GM12801 (cell line): ENCODE measurements around the gene RIIAD1.

Source experiments
- TF ChIP-seq, protein P1 (sequence below): IDR thresholded peaks from one replicate; pipeline ENCODE4 v1.5.1; 2011; ENCODE audit warnings: control low read depth; ENCODE audit not compliant: insufficient read length; ENCODE audit errors: extremely low read depth

The RIIAD1 gene, protein sequence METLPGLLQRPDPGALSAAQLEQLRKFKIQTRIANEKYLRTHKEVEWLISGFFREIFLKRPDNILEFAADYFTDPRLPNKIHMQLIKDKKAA

DNA sequence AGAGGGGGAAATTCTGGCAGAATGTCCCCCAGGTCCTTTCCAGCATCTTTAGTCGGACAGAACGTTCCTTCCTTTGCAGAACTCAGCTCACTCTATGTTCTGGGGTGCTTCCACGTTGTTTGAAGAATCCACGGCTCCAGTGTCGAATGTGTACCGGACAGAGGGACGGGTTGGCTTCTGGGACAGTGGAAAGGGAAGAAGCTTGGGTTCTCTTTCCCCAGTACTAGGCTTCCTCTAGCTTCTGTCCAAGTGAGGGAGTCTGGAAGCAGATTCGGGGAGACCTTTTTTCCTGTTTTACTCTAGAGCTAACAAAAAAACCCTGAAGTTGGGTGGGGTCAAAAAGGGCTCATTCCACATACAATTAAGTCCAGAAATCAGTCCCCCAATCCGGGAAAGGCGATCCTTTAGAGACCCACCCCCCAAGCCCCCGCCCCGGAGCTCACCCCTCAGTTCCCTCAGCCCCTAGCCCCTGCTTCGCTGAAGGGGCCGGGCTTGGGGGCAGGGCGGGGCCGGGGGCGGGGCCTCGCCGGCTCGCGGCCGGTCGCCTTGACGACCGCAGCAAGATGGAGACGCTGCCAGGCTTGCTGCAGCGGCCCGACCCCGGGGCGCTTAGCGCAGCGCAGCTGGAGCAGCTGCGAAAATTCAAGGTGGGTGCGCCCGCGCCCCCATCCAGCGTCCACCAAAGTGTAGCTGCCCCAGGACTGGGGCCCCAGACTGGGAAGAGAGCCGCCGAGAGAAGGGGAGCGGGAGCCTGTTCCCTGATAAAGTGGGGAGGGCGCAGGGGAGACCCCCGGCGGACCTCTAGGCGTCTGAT lies at the start of gene RIIAD1:
Gene RIIAD1 (plus strand): TSS at position 549 of the 814 bp plus-strand sequence. CDS start 15 bp downstream, at position 564.
- TF ChIP-seq, protein P1, sequence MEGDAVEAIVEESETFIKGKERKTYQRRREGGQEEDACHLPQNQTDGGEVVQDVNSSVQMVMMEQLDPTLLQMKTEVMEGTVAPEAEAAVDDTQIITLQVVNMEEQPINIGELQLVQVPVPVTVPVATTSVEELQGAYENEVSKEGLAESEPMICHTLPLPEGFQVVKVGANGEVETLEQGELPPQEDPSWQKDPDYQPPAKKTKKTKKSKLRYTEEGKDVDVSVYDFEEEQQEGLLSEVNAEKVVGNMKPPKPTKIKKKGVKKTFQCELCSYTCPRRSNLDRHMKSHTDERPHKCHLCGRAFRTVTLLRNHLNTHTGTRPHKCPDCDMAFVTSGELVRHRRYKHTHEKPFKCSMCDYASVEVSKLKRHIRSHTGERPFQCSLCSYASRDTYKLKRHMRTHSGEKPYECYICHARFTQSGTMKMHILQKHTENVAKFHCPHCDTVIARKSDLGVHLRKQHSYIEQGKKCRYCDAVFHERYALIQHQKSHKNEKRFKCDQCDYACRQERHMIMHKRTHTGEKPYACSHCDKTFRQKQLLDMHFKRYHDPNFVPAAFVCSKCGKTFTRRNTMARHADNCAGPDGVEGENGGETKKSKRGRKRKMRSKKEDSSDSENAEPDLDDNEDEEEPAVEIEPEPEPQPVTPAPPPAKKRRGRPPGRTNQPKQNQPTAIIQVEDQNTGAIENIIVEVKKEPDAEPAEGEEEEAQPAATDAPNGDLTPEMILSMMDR, result no peak

DNA sequence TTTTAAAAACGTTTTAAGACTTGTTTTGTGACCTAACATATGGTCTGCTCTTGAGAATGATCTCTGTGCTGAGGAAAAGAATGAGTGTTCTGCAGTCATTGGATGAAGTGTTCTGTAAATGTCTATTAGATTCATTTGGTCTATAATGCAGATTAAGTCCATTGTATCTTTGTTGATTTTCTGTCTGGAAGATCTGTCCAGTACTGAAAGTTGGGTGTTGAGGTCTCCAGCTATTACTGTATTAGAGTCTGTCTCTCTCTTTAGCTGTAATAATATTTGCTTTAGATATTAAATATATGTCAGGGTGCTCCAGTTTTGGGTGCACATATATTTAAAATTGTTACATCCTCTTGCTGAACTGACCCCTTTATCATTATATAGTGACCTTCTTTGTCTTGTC lies 47.9 kb upstream of the RIIAD1 start:
- TF ChIP-seq, protein P1, result no peak

DNA sequence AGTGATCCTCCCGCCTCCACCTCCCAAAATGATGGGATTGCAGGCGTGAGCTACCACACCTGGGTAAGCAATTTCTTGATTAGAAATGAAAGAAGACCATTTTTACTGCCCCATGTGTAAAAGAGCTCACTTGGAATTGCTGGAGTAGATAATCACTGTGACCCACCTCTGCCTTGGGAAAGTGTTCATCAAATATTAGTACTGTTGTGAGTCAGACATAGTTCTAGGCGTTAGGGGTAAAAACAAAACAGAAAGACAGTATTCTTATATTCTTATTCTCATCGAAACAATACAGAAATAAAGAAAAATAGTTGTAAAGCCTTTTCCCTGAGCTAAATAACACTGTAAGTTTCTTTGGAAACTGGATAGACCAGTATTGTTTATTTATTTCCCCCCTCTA lies 40.9 kb upstream of the RIIAD1 start:
- TF ChIP-seq, protein P1, result no peak

DNA sequence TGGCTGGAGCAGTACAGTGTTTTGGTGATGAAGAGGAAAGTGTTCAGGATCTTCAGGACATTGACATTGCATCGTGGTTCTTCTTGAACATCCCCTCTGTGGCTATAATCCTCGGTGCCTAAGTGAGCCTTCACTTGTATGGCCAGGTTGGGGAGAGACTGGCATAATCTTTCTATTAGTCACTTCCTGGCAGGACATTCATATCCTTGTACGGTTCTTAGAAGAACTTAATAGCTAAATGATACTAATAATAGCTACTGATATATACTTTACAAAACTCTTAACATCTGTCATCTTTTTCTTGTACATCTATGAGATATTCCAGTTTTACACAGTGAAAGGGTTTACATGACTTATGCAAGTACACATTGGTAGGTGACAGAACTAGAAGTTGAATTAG lies 40.5 kb upstream of the RIIAD1 start:
- TF ChIP-seq, protein P1, result no peak

DNA sequence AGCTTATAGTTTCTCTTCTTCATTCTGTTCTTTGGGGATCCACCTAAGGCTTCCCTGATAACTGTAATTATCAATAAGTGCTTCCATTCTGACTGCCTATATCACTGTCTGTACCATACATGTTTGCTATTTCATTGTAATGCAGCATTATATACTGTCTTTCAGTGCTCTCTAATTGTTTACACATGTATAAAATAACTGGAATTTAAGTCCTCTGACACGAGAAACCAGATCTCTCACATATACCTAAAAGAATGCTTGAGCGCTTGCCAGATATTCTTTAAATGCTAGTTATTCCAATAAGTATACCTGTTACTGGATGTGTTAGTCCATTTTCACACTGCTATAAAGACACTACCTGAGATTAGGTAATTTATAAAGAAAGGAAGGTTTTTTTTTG lies 39.4 kb upstream of the RIIAD1 start:
- TF ChIP-seq, protein P1, result no peak

DNA sequence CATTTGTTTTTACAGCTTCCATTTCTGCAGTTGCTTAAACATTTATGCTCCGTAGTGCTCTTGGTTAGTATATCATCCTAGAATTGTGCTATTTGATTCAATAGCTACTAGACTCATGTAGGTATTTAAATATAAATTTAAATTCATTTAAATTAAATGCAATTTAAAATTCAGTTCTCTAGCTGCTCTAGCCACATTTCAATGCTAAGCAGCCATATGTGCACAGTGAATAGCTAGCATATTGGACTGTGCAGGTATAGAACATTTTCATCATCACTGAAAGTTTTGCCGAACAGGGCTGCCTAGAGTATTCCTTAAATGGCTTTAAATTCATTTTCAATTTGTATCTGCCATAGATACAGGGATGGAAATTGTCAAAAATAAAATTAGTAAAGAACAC lies 37.2 kb upstream of the RIIAD1 start:
- TF ChIP-seq, protein P1, result no peak

DNA sequence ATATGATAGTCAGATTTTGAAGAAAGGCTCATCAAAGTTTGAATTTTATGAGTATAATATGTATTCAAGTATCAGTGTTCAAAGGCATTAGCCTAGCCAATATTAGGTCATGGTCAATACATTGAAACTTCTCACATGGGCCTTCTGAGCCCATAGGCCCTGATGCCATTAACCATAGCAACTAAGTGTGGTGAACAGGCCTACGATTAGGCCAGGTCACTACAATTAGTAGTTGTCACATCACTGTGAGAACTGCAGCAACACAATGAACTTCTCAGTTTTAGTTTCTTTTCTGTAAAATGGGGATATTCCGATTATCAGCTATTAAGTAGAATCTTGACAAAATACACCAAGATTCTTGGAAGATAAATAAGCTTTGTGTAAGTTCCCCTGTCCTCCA lies 34.8 kb upstream of the RIIAD1 start:
- TF ChIP-seq, protein P1, result no peak
